OCI-LY3 (cell line): ENCODE measurements around the gene ZNF181.

ENCODE experiments used
- EZH2phosphoT487 ChIP-seq: fragments of 200-600 bp; shearing (Covaris generic); IDR thresholded peaks from 2 replicates; pipeline ENCODE4 v1.6.1; 2018; ENCODE audit warnings: antibody characterized with exemption, mixed run types, low read depth
- TF ChIP-seq, protein P1 (sequence below): fragments of 200-600, 300-600 bp; sonication (generic); IDR thresholded peaks from 2 replicates; pipeline ENCODE4 v1.5.1; 2014; ENCODE audit warnings: antibody characterized with exemption, low read length, low read depth

- TF ChIP-seq, protein P1, sequence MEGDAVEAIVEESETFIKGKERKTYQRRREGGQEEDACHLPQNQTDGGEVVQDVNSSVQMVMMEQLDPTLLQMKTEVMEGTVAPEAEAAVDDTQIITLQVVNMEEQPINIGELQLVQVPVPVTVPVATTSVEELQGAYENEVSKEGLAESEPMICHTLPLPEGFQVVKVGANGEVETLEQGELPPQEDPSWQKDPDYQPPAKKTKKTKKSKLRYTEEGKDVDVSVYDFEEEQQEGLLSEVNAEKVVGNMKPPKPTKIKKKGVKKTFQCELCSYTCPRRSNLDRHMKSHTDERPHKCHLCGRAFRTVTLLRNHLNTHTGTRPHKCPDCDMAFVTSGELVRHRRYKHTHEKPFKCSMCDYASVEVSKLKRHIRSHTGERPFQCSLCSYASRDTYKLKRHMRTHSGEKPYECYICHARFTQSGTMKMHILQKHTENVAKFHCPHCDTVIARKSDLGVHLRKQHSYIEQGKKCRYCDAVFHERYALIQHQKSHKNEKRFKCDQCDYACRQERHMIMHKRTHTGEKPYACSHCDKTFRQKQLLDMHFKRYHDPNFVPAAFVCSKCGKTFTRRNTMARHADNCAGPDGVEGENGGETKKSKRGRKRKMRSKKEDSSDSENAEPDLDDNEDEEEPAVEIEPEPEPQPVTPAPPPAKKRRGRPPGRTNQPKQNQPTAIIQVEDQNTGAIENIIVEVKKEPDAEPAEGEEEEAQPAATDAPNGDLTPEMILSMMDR, result no peak
- no peak for TF ChIP-seq EZH2phosphoT487
Measured at GRCh38 chr19:34787059-34787824, 53.2 kb downstream of the ZNF181 start.
